HCT116 (cell line): ENCODE measurements around the gene LSM7. TPM values are rescaled to one million over a fixed set of nuclear protein-coding genes. Genes with fewer than 3 reads are reported as not detected.
A peak's percentile ranks its signal among the peaks of the same experiment; 100 is the strongest.

Experiments used
- ATAC-seq: fragments of 200-7000 bp; cut with Tn5 transposase; 2 replicates; pipeline ENCODE4 v1.9.1; 2020; ENCODE audit warnings: mild to moderate bottlenecking, moderate library complexity
- BruUV-seq: library from RNA; stranded (reverse); fragments of 400-500 nt; replicated peaks from 2 replicates; lab custom pipeline; 2021; lab: Mats Ljungman, UMichigan
- CTCF ChIA-PET: fragments of 300-600 bp; sonication (Branson Sonifier 250); formaldehyde crosslinking; loops from one replicate; lab custom pipeline; 2021; ENCODE audit warnings: antibody characterized with exemption; lab: Charles Lee
- POLR2A ChIA-PET: fragments of 300-600, 350-600 bp; sonication (Branson Sonifier 250); formaldehyde crosslinking; loops from one replicate; lab custom pipeline; 2021; ENCODE audit warnings: antibody characterized with exemption; lab: Charles Lee
- RAD21 ChIA-PET, 2 experiments: fragments of 300-600 bp; sonication (Branson Sonifier 250); formaldehyde crosslinking; loops; one replicate each; lab custom pipeline; 2023; ENCODE audit warnings: low total read pairs in 2 of 2; ENCODE audit not compliant: uncharacterized antibody in 2 of 2, unreplicated experiment in 2 of 2, low non-redundant PET in 1 of 2; lab: Charles Lee
- DNase-seq: peaks from one replicate; pipeline ENCODE4 v3.0.0-alpha.2; 2010; ENCODE audit warnings: low read depth, low spot score
- H2AFZ ChIP-seq: fragments of 200-600 bp; shearing (Covaris generic), sonication (generic); 2 replicates; pipeline ENCODE4 v1.6.1; 2017; ENCODE audit warnings: low read depth, mixed run types, mixed read lengths, antibody characterized with exemption, low read length; ENCODE audit not compliant: poor library complexity, severe bottlenecking
- H3K27ac ChIP-seq: 2 replicates; pipeline ENCODE4 v1.5.1; 2012; ENCODE audit warnings: low read depth, low read length
- H3K27me3 ChIP-seq: fragments of 200-600 bp; sonication (generic); 2 replicates; pipeline ENCODE4 v1.6.1; 2016; ENCODE audit warnings: mixed run types, low read length, mixed read lengths; ENCODE audit not compliant: insufficient read depth
- H3K36me3 ChIP-seq, 2 experiments: fragments of 200-500 bp in 1 of 2; fragments of 200-600 bp in 1 of 2; sonication (Bioruptor generic) in 1 of 2; sonication (generic) in 1 of 2; 2 replicates each; pipeline versions ENCODE4 v1.5.1 to v1.6.1; 2014 to 2016; ENCODE audit warnings: low read length in 2 of 2, inconsistent platforms in 1 of 2, mixed read lengths in 1 of 2, mixed run types in 1 of 2; ENCODE audit not compliant: insufficient read depth in 2 of 2, control insufficient read depth in 1 of 2
- H3K4me1 ChIP-seq, 2 experiments: fragments of 200-600 bp in 1 of 2; sonication (generic) in 1 of 2; 2 replicates each; pipeline versions ENCODE4 v1.5.1 to v1.6.1; 2012 to 2017; ENCODE audit warnings: low read length in 2 of 2, inconsistent platforms in 1 of 2, mild to moderate bottlenecking in 1 of 2, mixed read lengths in 1 of 2, mixed run types in 1 of 2, moderate library complexity in 1 of 2; ENCODE audit not compliant: insufficient read depth in 2 of 2, control insufficient read depth in 1 of 2
- H3K4me2 ChIP-seq: fragments of 200-600 bp; sonication (generic); 2 replicates; pipeline ENCODE4 v1.6.1; 2017; ENCODE audit warnings: mixed run types, low read length, mixed read lengths
- H3K4me3 ChIP-seq, 2 experiments: fragments of 200-600 bp in 1 of 2; sonication (generic) in 1 of 2; replicated peaks in 1 of 2; 2 replicates each; pipeline ENCODE4 v1.5.1; 2011 to 2016; ENCODE audit warnings: low read length in 2 of 2, control low read depth in 1 of 2, low read depth in 1 of 2, mild to moderate bottlenecking in 1 of 2, mixed read lengths in 1 of 2, mixed run types in 1 of 2
- H3K79me2 ChIP-seq: fragments of 200-600 bp; sonication (generic); 2 replicates; pipeline ENCODE4 v1.6.1; 2017; ENCODE audit warnings: mild to moderate bottlenecking, mixed run types, low read length, moderate library complexity, mixed read lengths; ENCODE audit not compliant: insufficient read depth
- H3K9ac ChIP-seq: fragments of 200-600 bp; sonication (generic); 2 replicates; pipeline ENCODE4 v1.6.1; 2016; ENCODE audit warnings: low read length, mixed read lengths
- H3K9me2 ChIP-seq: fragments of 200-600 bp; sonication (generic), shearing (Covaris generic); 2 replicates; pipeline ENCODE4 v1.6.1; 2017; ENCODE audit warnings: mixed run types, mild to moderate bottlenecking, moderate library complexity; ENCODE audit not compliant: insufficient read depth
- H3K9me3 ChIP-seq, 2 experiments: fragments of 200-500 bp in 1 of 2; fragments of 200-600 bp in 1 of 2; sonication (Bioruptor generic) in 1 of 2; sonication (generic) in 1 of 2; 2 replicates each; pipeline ENCODE4 v1.6.1; 2014 to 2017; ENCODE audit warnings: low read length in 2 of 2, mixed read lengths in 2 of 2, inconsistent platforms in 1 of 2, low read depth in 1 of 2, mild to moderate bottlenecking in 1 of 2, mixed run types in 1 of 2, moderate library complexity in 1 of 2; ENCODE audit not compliant: control insufficient read depth in 1 of 2, insufficient read depth in 1 of 2
- H4K20me1 ChIP-seq: fragments of 200-600 bp; sonication (generic), shearing (Covaris generic); 2 replicates; pipeline ENCODE4 v1.6.1; 2017; ENCODE audit warnings: mixed run types, mild to moderate bottlenecking, moderate library complexity; ENCODE audit not compliant: insufficient read depth
- ATF3 ChIP-seq: IDR thresholded peaks from 2 replicates; pipeline ENCODE4 v1.6.1; 2012
- CTCF ChIP-seq, 3 experiments: fragments of 200-600 bp in 1 of 3; sonication (generic) in 1 of 3; IDR thresholded peaks in 2 of 3; conservative IDR thresholded peaks in 1 of 3; 2 replicates each; pipeline ENCODE4 v1.5.1; 2012 to 2017; ENCODE audit warnings: low read depth in 2 of 3, low read length in 2 of 3, antibody characterized with exemption in 1 of 3, borderline replicate concordance in 1 of 3, control low read depth in 1 of 3, mild to moderate bottlenecking in 1 of 3, mixed read lengths in 1 of 3, mixed run types in 1 of 3, moderate library complexity in 1 of 3; ENCODE audit not compliant: insufficient read depth in 1 of 3
- ELF1 ChIP-seq: IDR thresholded peaks from 2 replicates; pipeline ENCODE4 v1.6.1; 2012; ENCODE audit warnings: low read depth, borderline replicate concordance
- EZH2 ChIP-seq: fragments of 200-600 bp; sonication (generic); IDR thresholded peaks from 2 replicates; pipeline ENCODE4 v1.6.1; 2017; ENCODE audit warnings: antibody characterized with exemption, mixed run types
- EZH2phosphoT487 ChIP-seq: fragments of 200-600 bp; IDR thresholded peaks from 2 replicates; pipeline ENCODE4 v1.6.1; 2018; ENCODE audit warnings: antibody characterized with exemption, borderline replicate concordance
- FOSL1 ChIP-seq: IDR thresholded peaks from 2 replicates; pipeline ENCODE4 v1.6.1; 2012; ENCODE audit warnings: low read depth
- RAD21 ChIP-seq: IDR thresholded peaks from 2 replicates; pipeline ENCODE4 v1.6.1; 2012; ENCODE audit warnings: low read depth, mild to moderate bottlenecking
- SIN3A ChIP-seq: IDR thresholded peaks from 2 replicates; pipeline ENCODE4 v1.6.1; 2012; ENCODE audit warnings: low read depth
- SP1 ChIP-seq: IDR thresholded peaks from 2 replicates; pipeline ENCODE4 v1.6.1; 2012; ENCODE audit warnings: low read depth
- TCF7L2 ChIP-seq: IDR thresholded peaks from 2 replicates; pipeline ENCODE4 v1.7.0; 2011; ENCODE audit warnings: borderline replicate concordance, inconsistent platforms; ENCODE audit not compliant: insufficient read depth, insufficient read length; ENCODE audit errors: extremely low read depth
- ZBTB33 ChIP-seq: IDR thresholded peaks from 2 replicates; pipeline ENCODE4 v1.6.1; 2011; ENCODE audit warnings: mild to moderate bottlenecking, low read length, moderate library complexity; ENCODE audit not compliant: insufficient replicate concordance; ENCODE audit errors: extremely low read depth
- ZFX ChIP-seq: fragments of 450-650 bp; IDR thresholded peaks from 2 replicates; pipeline ENCODE4 v1.6.1; 2017
- intact Hi-C: fragments of 100-400 bp; cut with micrococcal nuclease; formaldehyde crosslinking; loops from 2 replicates; pipeline ENCODE4 v1.10.0; 2022
- total RNA-seq: library from RNA; stranded (reverse); gene quantifications from one replicate; pipeline ENCODE4 v1.2.1, GENCODE V29; 2021; ENCODE audit not compliant: unreplicated experiment
- TF ChIP-seq, protein P1 (sequence below): IDR thresholded peaks from 2 replicates; pipeline ENCODE4 v1.6.1; 2012

The LSM7 gene
- total RNA-seq, 1 experiment from 2014 or later, result 190 TPM

DNA sequence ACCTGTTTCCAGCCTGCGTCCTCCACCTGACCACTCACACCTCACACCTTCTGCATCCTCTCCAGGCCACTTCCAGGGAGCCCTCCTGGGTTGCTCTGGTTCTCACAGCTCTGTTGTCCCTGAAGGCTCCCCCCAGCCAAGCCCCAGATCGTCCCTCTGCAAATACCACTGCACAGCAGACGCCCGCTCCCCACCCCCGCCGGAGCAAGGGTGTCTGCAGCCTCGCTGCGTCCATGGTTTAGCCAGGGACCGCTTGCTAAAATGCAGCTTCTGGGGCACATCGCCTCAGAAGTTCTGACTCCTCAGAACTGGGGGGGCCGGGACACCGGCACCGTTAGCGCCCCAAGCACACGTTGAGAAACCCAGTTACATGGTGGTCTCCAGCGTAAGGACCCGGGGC lies 21.4 kb downstream of the LSM7 start (continued):
- no peak for TF ChIP-seq CTCF (IDR thresholded peaks at IDR 0.05 in 2 of 3, conservative IDR thresholded peaks at IDR 0.05 in 1 of 3; ENCODE audit: borderline replicate concordance in 1 of 3, insufficient read depth in 1 of 3, low read depth in 2 of 3, low read length in 2 of 3)
- TF ChIP-seq FOSL1, result no peak
- no peak for TF ChIP-seq ATF3
- no peak for TF ChIP-seq EZH2
- TF ChIP-seq, protein P1, sequence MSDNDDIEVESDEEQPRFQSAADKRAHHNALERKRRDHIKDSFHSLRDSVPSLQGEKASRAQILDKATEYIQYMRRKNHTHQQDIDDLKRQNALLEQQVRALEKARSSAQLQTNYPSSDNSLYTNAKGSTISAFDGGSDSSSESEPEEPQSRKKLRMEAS, result no peak

GRCh38 chr19:2306281-2306806 lies 22.0 kb downstream of the LSM7 start:
- Histone ChIP-seq H3K9ac (no peak overlapping the region), H3K27me3 (no peaks in the 10 kb centered on the region), H3K9me2 (no peaks in the 10 kb centered on the region), H3K36me3 (no peaks in the 10 kb centered on the region), H3K9me3 (no peaks in the 10 kb centered on the region), H3K27ac (no peak overlapping the region), H4K20me1 (no peaks in the 10 kb centered on the region), H3K79me2 (no peaks in the 10 kb centered on the region), H2AFZ (no peak overlapping the region), H3K4me2 (no peak overlapping the region), H3K4me3 (no peak overlapping the region), H3K4me1 (peaks cover 7 to 12% of the 10 kb centered on the region in 2 experiments)
- TF ChIP-seq EZH2phosphoT487, result no peak
- TF ChIP-seq TCF7L2, result no peak
- TF ChIP-seq RAD21, result no peak
- no peak for TF ChIP-seq ZBTB33
- TF ChIP-seq CTCF (IDR thresholded peaks at IDR 0.05 in 2 of 3, conservative IDR thresholded peaks at IDR 0.05 in 1 of 3; ENCODE audit: borderline replicate concordance in 1 of 3, insufficient read depth in 1 of 3, low read depth in 2 of 3, low read length in 2 of 3), result no peak
- TF ChIP-seq SP1, result no peak
- TF ChIP-seq ZFX, result no peak
- TF ChIP-seq ATF3, result no peak
- TF ChIP-seq ELF1, result no peak
- no peak for TF ChIP-seq SIN3A
- TF ChIP-seq, protein P1, result no peak
- no peak for TF ChIP-seq FOSL1
- TF ChIP-seq EZH2, result no peak
- DNase-seq (no peak), ATAC-seq (0 out of 2 replicates have a peak, but pooled peaks have one; percentile 15)
- intact Hi-C loops, result no loop called here
- ChIA-PET RAD21 (no interaction called here), POLR2A (no interaction called here), CTCF (no interaction called here)
- BruUV-seq, result no TSS peak
